NB4 (cell line): Measurements from ENCODE around the gene MATR3.

Experiments
- DNase-seq: peaks from one replicate; pipeline ENCODE4 v3.0.0; 2010; ENCODE audit warnings: low read depth
- H3K4me3 ChIP-seq: one replicate; pipeline ENCODE4 v1.5.1; 2011; ENCODE audit warnings: mild to moderate bottlenecking, low read depth, low read length, moderate library complexity
- CTCF ChIP-seq: IDR thresholded peaks from one replicate; pipeline ENCODE4 v1.5.1; 2012; ENCODE audit warnings: low read depth, low read length
- MYC ChIP-seq: IDR thresholded peaks from 2 replicates; pipeline ENCODE4 v1.6.1; 2011; ENCODE audit warnings: low read depth, low read length
- POLR2A ChIP-seq: IDR thresholded peaks from 2 replicates; pipeline ENCODE4 v1.6.1; 2011; ENCODE audit warnings: mild to moderate bottlenecking; ENCODE audit not compliant: insufficient read length; ENCODE audit errors: extremely low read depth
- TF ChIP-seq, protein P1 (sequence below): IDR thresholded peaks from 2 replicates; pipeline ENCODE4 v1.6.1; 2011; ENCODE audit warnings: low read depth, low read length

Gene MATR3

GRCh38 chr5:139378101-139378825, 84.7 kb downstream of the MATR3 start:
- H3K4me3 ChIP-seq = no peak overlapping the region
- TF ChIP-seq MYC (no peak), POLR2A (no peak), CTCF (no peak)
- TF ChIP-seq, protein P1, sequence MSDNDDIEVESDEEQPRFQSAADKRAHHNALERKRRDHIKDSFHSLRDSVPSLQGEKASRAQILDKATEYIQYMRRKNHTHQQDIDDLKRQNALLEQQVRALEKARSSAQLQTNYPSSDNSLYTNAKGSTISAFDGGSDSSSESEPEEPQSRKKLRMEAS = no peak
- no peak for DNase-seq

GRCh38 chr5:139378941-139379361, 85.4 kb downstream of the MATR3 start:
- no peak overlapping the region for H3K4me3 ChIP-seq
- DNase-seq = no peak
- TF ChIP-seq, protein P1 = no peak
- TF ChIP-seq MYC = no peak
- TF ChIP-seq CTCF = no peak
- TF ChIP-seq POLR2A = no peak

GRCh38 chr5:139379626-139380449, 86.3 kb downstream of the MATR3 start:
- H3K4me3 ChIP-seq = no peak overlapping the region
- no peak for DNase-seq
- TF ChIP-seq CTCF (no peak), POLR2A (no peak)
